Muscle layer of duodenum (tissue), 2 donors: ENCODE data around the gene APPL2.
"Not testable (repeated sequence)": the region's sequence is repeated elsewhere in the genome, so short reads cannot be mapped to it uniquely, and the experiment has no call there.

Experiments used
- H3K27ac ChIP-seq: one replicate; pipeline ENCODE4 v1.7.0; 2013; ENCODE audit warnings: mild to moderate bottlenecking, low read length
- H3K27me3 ChIP-seq: one replicate; pipeline ENCODE4 v1.7.0; 2013; ENCODE audit warnings: low read depth, mild to moderate bottlenecking, control low read depth, low read length
- H3K36me3 ChIP-seq, 2 donors: one replicate each; pipeline ENCODE4 v1.7.0; 2013; ENCODE audit warnings: low read length in 2 of 2, control low read depth in 1 of 2, mild to moderate bottlenecking in 1 of 2; ENCODE audit not compliant: insufficient read depth in 2 of 2, control insufficient read depth in 1 of 2
- H3K4me1 ChIP-seq, 2 donors: one replicate each; pipeline ENCODE4 v1.7.0; 2013; ENCODE audit warnings: low read length in 2 of 2, mild to moderate bottlenecking in 2 of 2, control low read depth in 1 of 2, moderate library complexity in 1 of 2; ENCODE audit not compliant: insufficient read depth in 2 of 2, control insufficient read depth in 1 of 2
- H3K4me3 ChIP-seq, 2 donors: one replicate each; pipeline ENCODE4 v1.7.0; 2013; ENCODE audit warnings: low read length in 2 of 2, low read depth in 1 of 2, mild to moderate bottlenecking in 1 of 2
- H3K9me3 ChIP-seq, 2 donors: one replicate each; pipeline ENCODE4 v1.7.0; 2013; ENCODE audit warnings: low read length in 2 of 2, control low read depth in 1 of 2, mild to moderate bottlenecking in 1 of 2; ENCODE audit not compliant: control insufficient read depth in 1 of 2
- donor health status: healthy.

APPL2 gene

GRCh38 chr12:105272152-105272551 lies 36.2 kb upstream of the APPL2 start:
- Histone ChIP-seq H3K4me1 (no peaks in the 10 kb centered on the region), H3K9me3 (no peaks in the 10 kb centered on the region), H3K4me3 (no peak overlapping the region), H3K27me3 (no peaks in the 10 kb centered on the region), H3K36me3 (no peaks in the 10 kb centered on the region), H3K27ac (no peak overlapping the region)

DNA sequence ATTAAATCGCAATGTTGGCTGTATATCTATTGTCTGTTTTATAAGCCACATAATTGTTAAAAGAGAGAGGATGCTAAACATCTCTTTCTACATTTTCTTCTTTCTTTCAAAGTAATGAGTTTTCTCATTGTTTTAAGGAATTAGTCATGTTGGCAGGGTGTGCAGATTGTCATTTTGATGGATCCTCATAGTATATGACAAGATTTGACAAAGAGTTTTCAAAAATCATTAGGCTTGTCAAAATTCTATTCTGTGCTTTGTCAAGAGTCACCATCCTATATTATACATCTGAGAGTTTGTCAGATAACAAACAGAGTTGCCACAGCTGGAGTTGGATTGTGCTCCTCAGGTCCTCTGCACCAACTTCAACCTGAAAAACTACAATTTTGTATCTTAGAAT lies 35.4 kb upstream of the APPL2 start:
- H3K4me3 ChIP-seq = no peak overlapping the region
- no peak overlapping the region for H3K27ac ChIP-seq
- no peaks in the 10 kb centered on the region for H3K4me1 ChIP-seq
- no peaks in the 10 kb centered on the region for H3K9me3 ChIP-seq
- no peaks in the 10 kb centered on the region for H3K36me3 ChIP-seq
- no peaks in the 10 kb centered on the region for H3K27me3 ChIP-seq

- no peak overlapping the region for H3K4me3 ChIP-seq
- H3K4me1 ChIP-seq = no peaks in the 10 kb centered on the region
- H3K9me3 ChIP-seq = no peaks in the 10 kb centered on the region
- H3K27ac ChIP-seq = no peak overlapping the region
- no peaks in the 10 kb centered on the region for H3K27me3 ChIP-seq
- no peaks in the 10 kb centered on the region for H3K36me3 ChIP-seq
Observed at GRCh38 chr12:105270671-105271255, 34.8 kb upstream of the APPL2 start.

GRCh38 chr12:105267711-105268110 lies 31.7 kb upstream of the APPL2 start:
- H3K4me3 ChIP-seq = no peak overlapping the region

GRCh38 chr12:105264771-105265170 lies 28.8 kb upstream of the APPL2 start:
- Histone ChIP-seq H3K9me3 (no peaks in the 10 kb centered on the region), H3K4me3 (no peak overlapping the region), H3K4me1 (no peaks in the 10 kb centered on the region), H3K27me3 (no peaks in the 10 kb centered on the region), H3K27ac (no peak overlapping the region), H3K36me3 (no peaks in the 10 kb centered on the region)

More at GRCh38 chr12:105267711-105268110, 31.7 kb upstream of the APPL2 start:
- H3K27me3 ChIP-seq = no peaks in the 10 kb centered on the region
- H3K36me3 ChIP-seq = no peaks in the 10 kb centered on the region
- no peak overlapping the region for H3K27ac ChIP-seq
- no peaks in the 10 kb centered on the region for H3K4me1 ChIP-seq
- no peaks in the 10 kb centered on the region for H3K9me3 ChIP-seq

DNA sequence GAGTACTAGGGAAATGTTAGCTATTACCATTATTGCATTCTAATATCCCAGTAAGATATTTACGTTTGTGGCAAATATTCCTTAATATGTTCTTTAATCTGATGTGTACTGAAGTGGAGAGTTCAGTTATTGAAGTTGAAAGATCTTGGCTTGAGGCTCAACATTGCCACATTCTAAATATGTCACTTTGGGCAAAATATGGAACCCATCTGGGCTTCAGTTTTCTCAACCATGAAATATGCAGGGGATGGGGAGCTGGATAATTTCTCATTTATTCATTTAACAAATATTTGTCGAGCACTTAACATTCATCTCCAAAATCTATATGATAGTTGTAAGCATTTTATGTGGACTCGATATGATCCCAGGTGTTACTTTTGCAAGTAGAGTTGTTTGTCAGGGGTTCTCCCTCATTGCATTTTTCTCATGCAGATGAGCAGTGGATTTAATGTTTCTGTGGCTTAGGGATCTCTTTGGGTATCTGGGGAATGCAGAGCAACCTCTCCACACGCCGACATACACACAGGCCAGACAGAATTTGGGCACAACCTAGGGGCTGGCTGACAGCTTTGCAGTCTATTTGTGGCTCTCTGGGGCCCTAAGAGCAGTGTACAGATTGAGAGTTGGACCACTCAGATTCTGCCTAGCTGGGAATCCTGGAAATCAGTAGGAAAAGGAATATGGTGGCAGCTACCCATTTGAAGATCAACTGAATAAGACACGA lies 26.6 kb upstream of the APPL2 start:
- H3K27ac ChIP-seq = no peak overlapping the region
- no peaks in the 10 kb centered on the region for H3K4me1 ChIP-seq
- no peaks in the 10 kb centered on the region for H3K9me3 ChIP-seq
- no peak overlapping the region for H3K4me3 ChIP-seq
- H3K27me3 ChIP-seq = no peaks in the 10 kb centered on the region
- H3K36me3 ChIP-seq = no peaks in the 10 kb centered on the region

DNA sequence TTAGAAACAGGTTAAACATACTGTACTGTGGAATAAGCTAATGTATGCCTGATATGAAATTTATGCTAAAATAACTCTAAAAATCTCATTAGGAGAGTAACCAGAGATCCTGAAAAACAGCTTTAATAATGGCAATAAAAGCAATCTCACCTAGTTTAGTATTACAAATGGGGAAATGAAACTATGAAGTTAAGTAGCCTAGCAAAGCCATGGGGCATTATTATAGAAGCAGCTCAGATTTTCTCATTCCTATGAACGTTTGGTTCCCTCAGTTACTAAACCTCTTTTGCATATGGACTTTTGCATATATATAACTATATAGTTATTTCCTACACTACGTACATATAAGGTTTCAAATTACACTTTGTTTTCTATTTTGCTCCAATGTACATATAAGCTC lies 25.0 kb upstream of the APPL2 start:
- Histone ChIP-seq H3K27me3 (no peaks in the 10 kb centered on the region), H3K27ac (no peak overlapping the region), H3K4me1 (no peaks in the 10 kb centered on the region), H3K4me3 (no peak overlapping the region), H3K9me3 (no peaks in the 10 kb centered on the region), H3K36me3 (no peaks in the 10 kb centered on the region)

- H3K36me3 ChIP-seq = no peaks in the 10 kb centered on the region
- H3K27me3 ChIP-seq = no peaks in the 10 kb centered on the region
- H3K9me3 ChIP-seq = no peaks in the 10 kb centered on the region
- no peak overlapping the region for H3K4me3 ChIP-seq
- H3K27ac ChIP-seq = no peak overlapping the region
- no peaks in the 10 kb centered on the region for H3K4me1 ChIP-seq
Observed at GRCh38 chr12:105259226-105259625, 23.3 kb upstream of the APPL2 start.

DNA sequence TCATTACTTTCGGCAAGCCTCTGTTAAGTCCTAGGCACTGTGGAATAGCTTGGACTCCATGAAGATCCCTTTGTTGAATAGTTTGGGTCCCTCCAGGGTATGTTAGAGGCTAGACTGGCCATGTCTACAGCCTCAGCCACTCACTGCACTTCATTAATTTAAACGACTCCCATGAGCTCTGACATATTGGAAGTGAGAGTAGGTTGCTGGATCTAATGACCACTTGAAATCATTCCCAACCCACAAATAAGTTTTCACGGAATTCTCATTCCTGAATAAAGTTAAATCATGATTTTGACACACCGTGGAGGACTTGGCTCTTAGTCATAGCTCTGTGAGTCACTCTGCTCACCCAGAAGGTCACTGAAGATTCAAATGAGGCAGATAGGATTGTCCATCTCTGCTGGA lies 21.4 kb upstream of the APPL2 start:
- H3K4me3 ChIP-seq = no peak overlapping the region
- H3K36me3 ChIP-seq = no peaks in the 10 kb centered on the region
- H3K27ac ChIP-seq = no peak overlapping the region
- no peaks in the 10 kb centered on the region for H3K4me1 ChIP-seq
- no peaks in the 10 kb centered on the region for H3K27me3 ChIP-seq
- H3K9me3 ChIP-seq = no peaks in the 10 kb centered on the region

DNA sequence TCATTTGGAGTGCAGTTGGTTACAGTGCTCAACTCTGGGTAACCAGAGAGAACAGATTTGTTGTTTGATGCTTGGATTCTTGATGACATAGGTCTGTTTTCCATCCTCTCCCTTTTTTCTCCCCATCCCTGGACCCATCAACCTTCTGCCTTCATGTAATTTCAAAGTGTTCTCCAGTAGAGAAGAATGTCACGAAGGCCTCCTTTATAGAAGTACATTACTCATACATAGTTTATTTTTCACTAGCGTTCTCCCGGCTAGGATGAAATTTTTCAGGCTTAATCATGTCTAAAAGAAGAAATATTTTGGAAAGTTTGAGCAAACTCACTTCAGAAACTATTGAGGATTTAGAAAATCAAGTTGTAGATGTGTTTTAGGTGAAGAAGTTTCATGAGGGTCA lies 20.9 kb upstream of the APPL2 start:
- Histone ChIP-seq H3K4me1 (no peaks in the 10 kb centered on the region), H3K4me3 (no peak overlapping the region), H3K36me3 (no peaks in the 10 kb centered on the region), H3K27me3 (no peaks in the 10 kb centered on the region), H3K9me3 (no peaks in the 10 kb centered on the region), H3K27ac (no peak overlapping the region)

DNA sequence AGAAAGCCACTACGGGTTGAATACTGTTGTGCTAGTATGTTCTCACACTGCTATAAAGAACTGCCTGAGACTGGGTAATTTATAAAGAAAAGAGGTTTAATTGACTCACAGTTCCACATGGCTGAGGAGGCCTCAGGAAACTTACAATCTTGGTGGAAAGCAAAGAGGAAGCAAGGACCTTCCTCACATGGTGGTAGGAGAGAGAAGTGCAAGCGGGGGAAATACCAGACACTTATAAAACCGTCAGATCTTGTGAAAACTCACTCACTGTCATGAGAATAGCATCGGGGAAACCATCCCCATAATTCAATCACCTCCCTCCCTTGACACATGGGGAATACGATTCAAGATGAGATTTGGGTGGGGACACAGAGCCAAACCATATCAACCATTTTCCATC lies 20.5 kb upstream of the APPL2 start:
- not testable (repeated sequence) for H3K9me3 ChIP-seq, H3K27me3 ChIP-seq, H3K27ac ChIP-seq, H3K4me1 ChIP-seq, H3K4me3 ChIP-seq, H3K36me3 ChIP-seq

DNA sequence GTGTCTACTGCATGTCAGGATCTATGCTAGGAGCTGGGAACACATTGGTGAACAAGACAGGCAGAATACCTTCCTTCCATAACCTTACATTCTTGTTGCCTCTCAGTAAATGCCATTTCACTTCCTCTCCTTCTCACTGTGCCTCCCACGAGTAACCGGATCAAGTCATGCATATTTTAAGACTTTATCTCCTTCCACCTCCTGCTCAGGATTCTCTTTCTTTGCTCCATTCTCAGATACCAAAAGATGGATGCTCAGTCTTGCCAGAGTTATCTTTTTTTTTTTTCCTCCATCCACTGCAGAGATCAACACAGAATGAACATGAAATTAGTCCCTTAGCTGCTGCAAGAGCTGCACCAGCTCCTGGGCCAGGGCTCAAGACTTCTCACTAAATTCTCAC lies 20.0 kb upstream of the APPL2 start:
- H3K36me3 ChIP-seq = no peaks in the 10 kb centered on the region
- no peaks in the 10 kb centered on the region for H3K4me1 ChIP-seq
- H3K27ac ChIP-seq = no peak overlapping the region
- no peak overlapping the region for H3K4me3 ChIP-seq
- H3K9me3 ChIP-seq = no peaks in the 10 kb centered on the region
- H3K27me3 ChIP-seq = no peaks in the 10 kb centered on the region
